ENCODE data around the gene OGFOD2.
A peak's percentile ranks its signal among the peaks of the same experiment; 100 is the strongest.

OGFOD2 gene

DNA sequence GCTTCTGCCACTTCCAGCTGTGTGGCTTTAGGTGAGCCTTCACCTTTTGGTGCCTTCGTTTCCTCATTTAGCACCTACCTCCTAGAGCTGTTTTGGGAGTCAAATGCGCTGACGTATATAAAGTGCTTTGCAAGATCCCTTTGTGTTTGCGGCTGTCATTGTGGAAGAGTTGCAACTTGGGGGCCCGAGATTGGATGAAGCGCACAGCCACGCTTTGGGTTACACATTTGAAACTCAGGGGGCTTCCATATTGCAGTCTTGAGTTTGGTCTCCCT is 4.8 kb downstream of the OGFOD2 start:
- H3K27ac ChIP-seq (ENCODE audit: low read length) = no peak overlapping the region

GRCh38 chr12:122980183-122981035 is 5.4 kb downstream of the OGFOD2 start, which contains the start of gene ARL6IP4:
ARL6IP4 (plus strand) TSS chr12:122980681; CDS start chr12:122981140, 459 bp downstream.
- H3K9me3 ChIP-seq (ENCODE audit: control insufficient read depth, low read depth, low read length) = no peaks in the 10 kb centered on the region
- H3K4me1 ChIP-seq (ENCODE audit: control insufficient read depth, low read depth, low read length) = peaks cover 8% of the 10 kb centered on the region
- peak within 1 kb of the TSS; percentile 78 for H3K4me3 ChIP-seq (ENCODE audit: low read length)
- H3K9ac ChIP-seq (ENCODE audit: low read length) = peak within 1 kb of the TSS; percentile 74
- H3K36me3 ChIP-seq (ENCODE audit: control insufficient read depth, low read depth, low read length) = peaks cover 4% of the 10 kb centered on the region
- no peak within 1 kb of the TSS for H3K27ac ChIP-seq (ENCODE audit: low read length)
- H3K27me3 ChIP-seq (ENCODE audit: control insufficient read depth, insufficient read depth, low read length) = no peaks in the 10 kb centered on the region

More for the DNA sequence above, 4.8 kb downstream of the OGFOD2 start:
- Histone ChIP-seq H3K27me3 (ENCODE audit: control insufficient read depth, insufficient read depth, low read length) (no peaks in the 10 kb centered on the region), H3K4me1 (ENCODE audit: control insufficient read depth, low read depth, low read length) (peaks cover 8% of the 10 kb centered on the region), H3K4me3 (ENCODE audit: low read length) (peak overlapping the region; percentile 78), H3K9me3 (ENCODE audit: control insufficient read depth, low read depth, low read length) (no peaks in the 10 kb centered on the region), H3K36me3 (ENCODE audit: control insufficient read depth, low read depth, low read length) (peaks cover 4% of the 10 kb centered on the region), H3K9ac (ENCODE audit: low read length) (peak overlapping the region; percentile 74)

DNA sequence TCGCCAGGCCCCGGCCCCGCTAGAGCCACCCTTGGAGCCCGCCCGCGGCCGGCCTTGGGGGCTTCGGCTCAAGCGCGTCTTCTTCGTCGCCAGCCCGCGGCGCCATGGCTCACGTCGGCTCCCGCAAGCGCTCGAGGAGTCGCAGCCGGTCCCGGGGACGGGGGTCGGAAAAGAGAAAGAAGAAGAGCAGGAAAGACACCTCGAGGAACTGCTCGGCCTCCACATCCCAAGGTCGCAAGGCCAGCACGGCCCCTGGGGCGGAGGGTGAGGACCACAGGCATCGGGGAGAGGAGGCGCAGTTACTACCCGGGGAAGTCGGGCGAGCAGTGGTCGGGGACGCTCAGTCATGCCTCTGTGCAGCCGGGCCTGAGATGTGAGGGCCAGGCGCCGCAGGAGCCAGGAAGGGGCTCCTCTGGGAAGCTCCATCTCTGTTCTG is 6.0 kb downstream of the OGFOD2 start:
- H3K27me3 ChIP-seq (ENCODE audit: control insufficient read depth, insufficient read depth, low read length) = no peaks in the 10 kb centered on the region
- peak overlapping the region; percentile 74 for H3K9ac ChIP-seq (ENCODE audit: low read length)
- H3K4me1 ChIP-seq (ENCODE audit: control insufficient read depth, low read depth, low read length) = peaks cover 8% of the 10 kb centered on the region
- H3K36me3 ChIP-seq (ENCODE audit: control insufficient read depth, low read depth, low read length) = peaks cover 4% of the 10 kb centered on the region
- no peak overlapping the region for H3K27ac ChIP-seq (ENCODE audit: low read length)
- peak overlapping the region; percentile 78 for H3K4me3 ChIP-seq (ENCODE audit: low read length)
- no peaks in the 10 kb centered on the region for H3K9me3 ChIP-seq (ENCODE audit: control insufficient read depth, low read depth, low read length)

DNA sequence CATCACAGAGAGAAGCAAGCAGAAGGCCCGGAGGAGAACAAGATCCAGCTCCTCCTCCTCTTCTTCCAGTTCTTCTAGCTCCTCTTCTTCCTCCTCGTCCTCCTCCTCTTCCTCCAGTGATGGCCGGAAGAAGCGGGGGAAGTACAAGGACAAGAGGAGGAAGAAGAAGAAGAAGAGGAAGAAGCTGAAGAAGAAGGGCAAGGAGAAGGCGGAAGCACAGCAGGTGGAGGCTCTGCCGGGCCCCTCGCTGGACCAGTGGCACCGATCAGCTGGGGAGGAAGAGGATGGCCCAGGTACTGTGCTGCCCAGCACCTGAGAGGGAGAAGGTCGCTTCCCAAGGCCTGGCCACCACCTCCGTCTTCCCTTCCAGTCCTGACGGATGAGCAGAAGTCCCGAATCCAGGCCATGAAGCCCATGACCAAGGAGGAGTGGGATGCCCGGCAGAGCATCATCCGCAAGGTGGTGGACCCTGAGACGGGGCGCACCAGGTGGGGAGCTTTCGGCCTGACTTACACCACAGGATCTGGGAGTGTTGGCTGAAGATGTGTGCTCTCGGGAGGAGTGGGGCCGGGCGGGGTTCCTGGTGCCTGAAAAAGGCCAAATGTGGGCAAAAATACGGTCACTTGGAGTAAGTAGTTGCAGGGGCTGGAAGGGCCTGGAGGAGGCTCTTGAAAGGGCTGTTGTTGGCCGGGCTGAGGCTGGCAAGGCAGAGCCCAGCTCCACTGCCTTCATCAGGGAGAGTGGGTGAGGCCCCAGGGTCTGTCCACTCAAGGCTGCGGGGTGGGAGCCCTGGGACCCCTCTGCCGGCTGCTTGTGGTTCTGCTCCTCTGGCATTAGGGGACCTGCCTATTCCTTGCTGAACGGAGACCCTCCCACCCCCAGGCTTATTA is 6.8 kb downstream of the OGFOD2 start:
- Histone ChIP-seq H3K9ac (ENCODE audit: low read length) (peak overlapping the region; percentile 74), H3K27me3 (ENCODE audit: control insufficient read depth, insufficient read depth, low read length) (no peaks in the 10 kb centered on the region), H3K27ac (ENCODE audit: low read length) (no peak overlapping the region), H3K36me3 (ENCODE audit: control insufficient read depth, low read depth, low read length) (peaks cover 4% of the 10 kb centered on the region), H3K9me3 (ENCODE audit: control insufficient read depth, low read depth, low read length) (no peaks in the 10 kb centered on the region), H3K4me1 (ENCODE audit: control insufficient read depth, low read depth, low read length) (peaks cover 8% of the 10 kb centered on the region), H3K4me3 (ENCODE audit: low read length) (peak overlapping the region; percentile 78)

DNA sequence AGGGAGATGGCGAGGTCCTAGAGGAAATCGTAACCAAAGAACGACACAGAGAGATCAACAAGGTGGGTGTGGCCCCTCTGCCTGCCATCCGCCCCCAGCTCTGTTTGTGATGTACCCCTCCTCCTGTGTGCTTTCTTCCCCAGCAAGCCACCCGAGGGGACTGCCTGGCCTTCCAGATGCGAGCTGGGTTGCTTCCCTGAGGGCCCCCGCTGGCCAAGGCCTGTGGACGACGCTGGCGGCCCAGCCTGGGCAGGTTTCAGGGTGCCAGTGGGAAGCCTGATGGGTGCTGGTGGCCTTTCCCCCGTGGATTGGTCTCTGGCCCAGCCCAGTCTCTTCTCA is 7.4 kb downstream of the OGFOD2 start:
- no peaks in the 10 kb centered on the region for H3K9me3 ChIP-seq (ENCODE audit: control insufficient read depth, low read depth, low read length)
- H3K9ac ChIP-seq (ENCODE audit: low read length) = no peak overlapping the region
- peaks cover 8% of the 10 kb centered on the region for H3K4me1 ChIP-seq (ENCODE audit: control insufficient read depth, low read depth, low read length)
- no peak overlapping the region for H3K27ac ChIP-seq (ENCODE audit: low read length)
- no peaks in the 10 kb centered on the region for H3K27me3 ChIP-seq (ENCODE audit: control insufficient read depth, insufficient read depth, low read length)
- no peak overlapping the region for H3K4me3 ChIP-seq (ENCODE audit: low read length)
- H3K36me3 ChIP-seq (ENCODE audit: control insufficient read depth, low read depth, low read length) = peaks cover 4% of the 10 kb centered on the region

GRCh38 chr12:122982963-122983788 is 8.1 kb downstream of the OGFOD2 start:
- H3K36me3 ChIP-seq (ENCODE audit: control insufficient read depth, low read depth, low read length) = peaks cover 4% of the 10 kb centered on the region

GRCh38 chr12:122983789-122984515 is 8.9 kb downstream of the OGFOD2 start:
- no peak overlapping the region for H3K4me3 ChIP-seq (ENCODE audit: low read length)
- H3K27ac ChIP-seq (ENCODE audit: low read length) = no peak overlapping the region
- peaks cover 8% of the 10 kb centered on the region for H3K4me1 ChIP-seq (ENCODE audit: control insufficient read depth, low read depth, low read length)
- H3K36me3 ChIP-seq (ENCODE audit: control insufficient read depth, low read depth, low read length) = peaks cover 4% of the 10 kb centered on the region
- no peaks in the 10 kb centered on the region for H3K27me3 ChIP-seq (ENCODE audit: control insufficient read depth, insufficient read depth, low read length)
- no peak overlapping the region for H3K9ac ChIP-seq (ENCODE audit: low read length)
- H3K9me3 ChIP-seq (ENCODE audit: control insufficient read depth, low read depth, low read length) = no peaks in the 10 kb centered on the region

More at GRCh38 chr12:122982963-122983788, 8.1 kb downstream of the OGFOD2 start:
- H3K9me3 ChIP-seq (ENCODE audit: control insufficient read depth, low read depth, low read length) = no peaks in the 10 kb centered on the region
- no peaks in the 10 kb centered on the region for H3K27me3 ChIP-seq (ENCODE audit: control insufficient read depth, insufficient read depth, low read length)
- no peak overlapping the region for H3K4me3 ChIP-seq (ENCODE audit: low read length)
- H3K9ac ChIP-seq (ENCODE audit: low read length) = no peak overlapping the region
- no peak overlapping the region for H3K27ac ChIP-seq (ENCODE audit: low read length)
- peaks cover 8% of the 10 kb centered on the region for H3K4me1 ChIP-seq (ENCODE audit: control insufficient read depth, low read depth, low read length)

DNA sequence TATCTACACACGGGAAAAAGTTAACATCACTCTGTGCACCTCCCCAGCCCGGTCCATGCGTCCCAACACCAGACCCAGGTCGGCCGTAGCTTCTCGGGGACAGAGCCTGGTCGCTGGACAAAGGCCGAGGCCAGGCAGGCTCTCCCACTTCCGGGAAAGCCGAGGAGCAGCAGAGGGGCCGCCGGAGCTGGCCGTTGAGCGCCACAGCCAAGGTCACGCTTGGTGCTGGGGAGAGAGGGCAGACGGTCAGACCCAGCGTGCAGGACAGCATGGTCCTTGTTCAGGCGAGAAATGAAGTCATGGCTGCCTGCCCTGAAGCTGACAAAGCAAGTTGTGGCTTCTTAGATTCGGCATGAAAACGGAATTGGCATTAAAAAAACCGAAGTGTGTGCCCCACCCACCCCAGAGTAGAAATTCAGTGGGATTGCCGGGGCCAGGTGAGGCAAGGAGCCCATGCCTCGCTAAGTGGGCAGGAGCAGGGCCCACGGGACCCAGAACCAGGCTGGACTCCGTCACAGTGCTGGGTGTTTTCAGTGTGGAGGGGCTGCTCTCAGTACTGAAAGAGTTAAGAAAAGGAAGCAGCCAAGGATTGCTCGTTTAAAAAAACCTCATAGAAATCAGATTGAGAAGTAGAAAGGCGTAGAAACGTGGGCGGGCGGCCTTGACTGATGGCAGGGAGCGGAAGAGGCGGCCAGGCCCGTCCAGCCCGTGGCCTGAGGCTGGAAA is 9.7 kb downstream of the OGFOD2 start:
- H3K4me1 ChIP-seq (ENCODE audit: control insufficient read depth, low read depth, low read length) = peaks cover 4% of the 10 kb centered on the region
- H3K27me3 ChIP-seq (ENCODE audit: control insufficient read depth, insufficient read depth, low read length) = no peaks in the 10 kb centered on the region
- no peak overlapping the region for H3K4me3 ChIP-seq (ENCODE audit: low read length)
- H3K9me3 ChIP-seq (ENCODE audit: control insufficient read depth, low read depth, low read length) = no peaks in the 10 kb centered on the region
- H3K27ac ChIP-seq (ENCODE audit: low read length) = no peak overlapping the region
- H3K36me3 ChIP-seq (ENCODE audit: control insufficient read depth, low read depth, low read length) = peaks cover 4% of the 10 kb centered on the region
- no peak overlapping the region for H3K9ac ChIP-seq (ENCODE audit: low read length)

- Histone ChIP-seq H3K4me3 (ENCODE audit: low read length) (no peak overlapping the region), H3K27ac (ENCODE audit: low read length) (no peak overlapping the region), H3K27me3 (ENCODE audit: control insufficient read depth, insufficient read depth, low read length) (no peaks in the 10 kb centered on the region), H3K4me1 (ENCODE audit: control insufficient read depth, low read depth, low read length) (peaks cover 3% of the 10 kb centered on the region), H3K9ac (ENCODE audit: low read length) (no peak overlapping the region), H3K9me3 (ENCODE audit: control insufficient read depth, low read depth, low read length) (no peaks in the 10 kb centered on the region), H3K36me3 (ENCODE audit: control insufficient read depth, low read depth, low read length) (peaks cover 4% of the 10 kb centered on the region)
Observed at GRCh38 chr12:122985338-122986257, 10.6 kb downstream of the OGFOD2 start.

Measured in iPS-18a (cell line).